Gastrocnemius medialis (tissue), 4 donors: ENCODE results near the gene EGLN2. TPM values are rescaled to one million over a fixed set of nuclear protein-coding genes. Genes with fewer than 3 reads are reported as not detected.

Experiments used
- ATAC-seq, 2 donors: fragments of 150-250 bp; one replicate each; pipeline ENCODE4 v1.9.1; 2016
- DNase-seq, 2 donors: peaks; one replicate each; pipeline ENCODE4 v3.0.0-alpha.2; 2019
- H3K27ac ChIP-seq, 4 donors: fragments of 200-600 bp; sonication (generic); 1 replicate in 1 of 4; 2 replicates in 3 of 4; pipeline ENCODE4 v1.5.1; 2016 to 2018; ENCODE audit warnings: mild to moderate bottlenecking in 2 of 4, moderate library complexity in 1 of 4
- H3K27me3 ChIP-seq, 3 donors: fragments of 200-600 bp; sonication (generic) in 2 of 3; 1 replicate in 1 of 3; 2 replicates in 2 of 3; pipeline versions ENCODE4 v1.5.1 to v1.6.0; 2016 to 2019; ENCODE audit warnings: mild to moderate bottlenecking in 1 of 3, moderate library complexity in 1 of 3
- H3K36me3 ChIP-seq, 2 donors: fragments of 200-600 bp; sonication (generic) in 1 of 2; one replicate each; pipeline ENCODE4 v1.5.1; 2017 to 2018
- H3K4me1 ChIP-seq, 2 donors: fragments of 200-600 bp; sonication (generic) in 1 of 2; one replicate each; pipeline ENCODE4 v1.5.1; 2016 to 2017; ENCODE audit warnings: mild to moderate bottlenecking in 2 of 2
- H3K4me3 ChIP-seq, 4 donors: fragments of 200-600 bp; sonication (generic) in 3 of 4; 1 replicate in 1 of 4; 2 replicates in 3 of 4; pipeline ENCODE4 v1.5.1; 2016 to 2019; ENCODE audit warnings: mild to moderate bottlenecking in 2 of 4
- H3K9me3 ChIP-seq, 3 donors: fragments of 200-600 bp; sonication (generic) in 2 of 3; 1 replicate in 1 of 3; 2 replicates in 2 of 3; pipeline ENCODE4 v1.5.1; 2016 to 2019
- POLR2A ChIP-seq, 2 donors: fragments of 450-650 bp; IDR thresholded peaks; one replicate each; pipeline ENCODE4 v1.6.1; 2017; ENCODE audit warnings: antibody characterized with exemption in 2 of 2, mild to moderate bottlenecking in 2 of 2, moderate library complexity in 2 of 2
- in situ Hi-C, 4 donors: fragments of 200-750 bp; cut with MboI; loops; one replicate each; pipeline versions ENCODE4 v1.15.0 to v1.8.0; 2017; ENCODE audit warnings: low sequenced_read_pairs in 4 of 4
- intact Hi-C: fragments of 100-400 bp; cut with DNase I; formaldehyde crosslinking; loops from one replicate; pipeline ENCODE4 v1.15.1; 2023; ENCODE audit warnings: low total_unique reads
- total RNA-seq, 4 donors: library from RNA; depleted of rRNA; stranded (reverse); fragments of >200 nt; gene quantifications; one replicate each; pipeline versions ENCODE4 v1.1.0 to v1.2.3, GENCODE V29; 2016
- TF ChIP-seq, protein P1 (sequence below), 5 experiments: fragments of 450-650 bp in 3 of 5; fragments of 200-600 bp in 2 of 5; sonication (generic) in 2 of 5; IDR thresholded peaks in 4 of 5; conservative IDR thresholded peaks in 1 of 5; 1 replicate in 4 of 5; 2 replicates in 1 of 5; pipeline ENCODE4 v1.5.1; 2016 to 2019; ENCODE audit warnings: antibody characterized with exemption in 5 of 5, mild to moderate bottlenecking in 3 of 5, moderate library complexity in 3 of 5

The EGLN2 gene
- total RNA-seq, 4 donors from 2014 or later, result 42.7 to 56.6 (median 47.9) TPM

DNA sequence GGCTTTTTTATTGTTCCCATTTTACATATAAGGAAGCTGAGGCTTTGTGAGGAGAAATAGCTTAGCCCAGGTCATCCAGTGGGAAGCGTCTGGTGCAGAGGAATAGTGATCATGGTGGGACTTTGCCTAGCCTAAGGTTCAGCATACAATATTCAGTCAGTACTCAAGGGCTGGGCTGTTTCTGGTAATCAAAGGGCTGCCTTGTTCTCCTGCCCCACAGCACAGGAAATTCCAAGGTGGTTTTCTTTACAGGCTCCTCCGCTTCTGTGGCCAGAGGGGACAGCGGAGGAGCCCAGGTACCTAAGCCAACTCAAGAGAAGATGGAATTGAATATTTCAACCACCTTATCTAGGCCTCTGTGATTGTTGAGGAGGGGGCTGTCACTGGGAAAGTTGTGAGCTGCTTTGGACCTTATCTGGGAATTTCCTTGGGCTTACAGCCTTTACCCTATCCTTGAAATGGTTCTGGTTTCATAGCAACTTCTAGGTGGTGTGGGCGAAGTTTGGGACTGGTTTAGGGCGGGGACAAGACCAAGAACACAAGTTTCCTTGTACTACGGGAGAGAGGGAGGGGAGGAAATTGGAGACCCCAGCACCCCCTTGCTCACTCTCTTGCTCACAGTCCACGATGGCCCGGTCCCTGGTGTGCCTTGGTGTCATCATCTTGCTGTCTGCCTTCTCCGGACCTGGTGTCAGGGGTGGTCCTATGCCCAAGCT is 23.9 kb upstream of the EGLN2 start, which contains the start of gene MIA:
MIA (plus strand) TSS at position 606 of the 716 bp plus-strand sequence; CDS start at position 628, 22 bp downstream.
- TF ChIP-seq POLR2A (IDR thresholded peaks at IDR 0.05), result no peak
- TF ChIP-seq, protein P1, sequence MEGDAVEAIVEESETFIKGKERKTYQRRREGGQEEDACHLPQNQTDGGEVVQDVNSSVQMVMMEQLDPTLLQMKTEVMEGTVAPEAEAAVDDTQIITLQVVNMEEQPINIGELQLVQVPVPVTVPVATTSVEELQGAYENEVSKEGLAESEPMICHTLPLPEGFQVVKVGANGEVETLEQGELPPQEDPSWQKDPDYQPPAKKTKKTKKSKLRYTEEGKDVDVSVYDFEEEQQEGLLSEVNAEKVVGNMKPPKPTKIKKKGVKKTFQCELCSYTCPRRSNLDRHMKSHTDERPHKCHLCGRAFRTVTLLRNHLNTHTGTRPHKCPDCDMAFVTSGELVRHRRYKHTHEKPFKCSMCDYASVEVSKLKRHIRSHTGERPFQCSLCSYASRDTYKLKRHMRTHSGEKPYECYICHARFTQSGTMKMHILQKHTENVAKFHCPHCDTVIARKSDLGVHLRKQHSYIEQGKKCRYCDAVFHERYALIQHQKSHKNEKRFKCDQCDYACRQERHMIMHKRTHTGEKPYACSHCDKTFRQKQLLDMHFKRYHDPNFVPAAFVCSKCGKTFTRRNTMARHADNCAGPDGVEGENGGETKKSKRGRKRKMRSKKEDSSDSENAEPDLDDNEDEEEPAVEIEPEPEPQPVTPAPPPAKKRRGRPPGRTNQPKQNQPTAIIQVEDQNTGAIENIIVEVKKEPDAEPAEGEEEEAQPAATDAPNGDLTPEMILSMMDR (IDR thresholded peaks at IDR 0.05 in 4 of 5, conservative IDR thresholded peaks at IDR 0.05 in 1 of 5), result no peak
- Histone ChIP-seq H3K36me3 (no peaks in the 10 kb centered on the region), H3K4me3 (no peak within 1 kb of the TSS), H3K27me3 (no peaks in the 10 kb centered on the region), H3K4me1 (peaks cover 7 to 14% of the 10 kb centered on the region in 2 donors), H3K9me3 (no peaks in the 10 kb centered on the region), H3K27ac (no peak within 1 kb of the TSS)
- in situ Hi-C loops, result no loop called here
- ATAC-seq, result no peak
- intact Hi-C loops, result no loop called here
- DNase-seq, result no peak

DNA sequence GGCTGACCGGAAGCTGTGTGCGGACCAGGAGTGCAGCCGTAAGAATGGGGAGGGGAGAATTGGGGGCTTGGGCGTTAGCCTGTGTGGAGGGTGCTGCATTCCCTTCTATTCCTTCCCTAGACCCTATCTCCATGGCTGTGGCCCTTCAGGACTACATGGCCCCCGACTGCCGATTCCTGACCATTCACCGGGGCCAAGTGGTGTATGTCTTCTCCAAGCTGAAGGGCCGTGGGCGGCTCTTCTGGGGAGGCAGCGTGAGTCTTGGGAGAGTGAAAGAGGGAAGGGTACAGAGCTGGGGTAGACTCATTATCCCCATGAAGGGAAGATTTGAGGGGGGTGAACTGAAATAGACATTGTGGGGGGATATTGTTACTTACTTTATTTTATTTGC is 23.4 kb upstream of the EGLN2 start:
- ATAC-seq (no peak), DNase-seq (no peak)
- TF ChIP-seq, protein P1 (IDR thresholded peaks at IDR 0.05 in 4 of 5, conservative IDR thresholded peaks at IDR 0.05 in 1 of 5), result no peak
- TF ChIP-seq POLR2A (IDR thresholded peaks at IDR 0.05), result no peak
- Histone ChIP-seq H3K27me3 (no peaks in the 10 kb centered on the region), H3K36me3 (no peaks in the 10 kb centered on the region), H3K4me1 (peaks cover 7 to 14% of the 10 kb centered on the region in 2 donors), H3K4me3 (no peak overlapping the region), H3K9me3 (no peaks in the 10 kb centered on the region), H3K27ac (no peak overlapping the region)
- in situ Hi-C loops, result no loop called here
- intact Hi-C loops, result no loop called here

DNA sequence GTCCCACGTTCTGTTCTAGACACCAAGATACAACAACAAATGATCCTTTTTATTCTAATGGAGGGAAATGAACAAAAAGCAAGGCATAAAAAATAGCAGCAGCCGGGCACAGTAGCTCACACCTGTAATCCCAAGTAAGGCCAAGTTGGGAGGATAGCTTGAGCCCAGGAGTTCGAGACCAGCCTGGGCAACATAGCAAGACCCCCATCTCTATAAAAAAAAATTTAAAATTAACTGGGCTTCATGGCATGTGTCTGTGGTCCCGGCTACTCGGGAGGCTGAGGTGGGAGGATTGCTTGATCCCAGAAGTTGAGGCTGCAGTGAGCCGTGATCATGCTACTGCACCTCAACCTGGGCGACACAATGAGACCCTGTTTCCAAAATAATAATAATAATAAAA is 22.6 kb upstream of the EGLN2 start:
- Histone ChIP-seq H3K27ac (peak overlapping the region in 3 of 4 donors; percentile 93 to 99 (median 97)), H3K4me3 (no peak overlapping the region), H3K36me3 (no peaks in the 10 kb centered on the region), H3K9me3 (no peaks in the 10 kb centered on the region), H3K27me3 (no peaks in the 10 kb centered on the region), H3K4me1 (peaks cover 7 to 14% of the 10 kb centered on the region in 2 donors)
- in situ Hi-C loops (no loop called here), intact Hi-C loops (no loop called here)
- DNase-seq (no peak), ATAC-seq (no peak)
- TF ChIP-seq, protein P1 (IDR thresholded peaks at IDR 0.05 in 4 of 5, conservative IDR thresholded peaks at IDR 0.05 in 1 of 5), result no peak

DNA sequence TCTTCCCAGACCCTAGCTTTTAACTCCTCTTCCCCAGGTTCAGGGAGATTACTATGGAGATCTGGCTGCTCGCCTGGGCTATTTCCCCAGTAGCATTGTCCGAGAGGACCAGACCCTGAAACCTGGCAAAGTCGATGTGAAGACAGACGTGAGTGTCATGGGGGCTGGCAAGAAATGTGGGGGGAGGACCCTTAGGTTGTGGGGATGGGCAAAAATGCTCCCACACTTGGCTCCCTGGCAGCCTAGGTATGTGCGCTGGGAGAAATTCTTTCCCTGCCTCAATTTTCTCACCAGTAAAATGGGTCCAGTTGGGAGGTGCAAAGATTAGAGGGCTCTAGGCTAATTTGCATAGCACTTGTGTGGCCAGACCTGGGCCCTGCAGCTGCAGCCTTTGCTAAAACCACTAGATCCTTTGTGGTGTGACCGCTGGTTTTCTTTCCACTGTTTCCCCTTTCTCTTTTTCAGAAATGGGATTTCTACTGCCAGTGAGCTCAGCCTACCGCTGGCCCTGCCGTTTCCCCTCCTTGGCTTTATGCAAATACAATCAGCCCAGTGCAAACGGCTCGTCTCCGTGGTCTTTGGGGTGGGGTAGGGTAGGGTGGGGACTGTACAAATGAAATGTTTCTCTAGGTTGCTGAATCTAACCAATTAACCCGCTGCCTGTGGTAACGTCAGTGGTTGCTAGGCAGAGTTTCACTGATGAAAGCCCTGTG is 21.9 kb upstream of the EGLN2 start:
- DNase-seq, result peak; percentile 83 to 86
- peaks cover 7 to 14% of the 10 kb centered on the region in 2 donors for H3K4me1 ChIP-seq
- intact Hi-C loops (no loop called here), in situ Hi-C loops (no loop called here)
- no peaks in the 10 kb centered on the region for H3K27me3 ChIP-seq
- peak overlapping the region; percentile 73 to 93 (median 84) for H3K4me3 ChIP-seq
- H3K36me3 ChIP-seq, result no peaks in the 10 kb centered on the region
- no peak for TF ChIP-seq POLR2A (IDR thresholded peaks at IDR 0.05)
- TF ChIP-seq, protein P1 (IDR thresholded peaks at IDR 0.05 in 4 of 5, conservative IDR thresholded peaks at IDR 0.05 in 1 of 5), result no peak
- peak; percentile 85 to 87 for ATAC-seq
- H3K27ac ChIP-seq, result peak overlapping the region; percentile 93 to 99 (median 98)
- no peaks in the 10 kb centered on the region for H3K9me3 ChIP-seq
